GM12878 (cell line): ENCODE data around the gene TNFRSF8.

ENCODE experiments used
- CBX5 ChIP-seq: sonication (generic); IDR thresholded peaks from 2 replicates; pipeline ENCODE4 v1.6.1; 2016; ENCODE audit warnings: low read depth, moderate library complexity, mild to moderate bottlenecking, inconsistent platforms
- EZH2 ChIP-seq: IDR thresholded peaks from 2 replicates; pipeline ENCODE4 v1.6.1; 2012; ENCODE audit warnings: low read depth, mild to moderate bottlenecking, control low read depth, inconsistent platforms, low read length, borderline replicate concordance; ENCODE audit not compliant: control insufficient read depth
- IRF4 ChIP-seq: IDR thresholded peaks from 2 replicates; pipeline ENCODE4 v1.6.1; 2011; ENCODE audit warnings: low read depth, low read length
- NR2C2 ChIP-seq: IDR thresholded peaks from 2 replicates; pipeline ENCODE4 v1.6.1; 2011; ENCODE audit warnings: borderline replicate concordance, low read depth; ENCODE audit not compliant: control insufficient read depth, insufficient read length
- NRF1 ChIP-seq: conservative IDR thresholded peaks from 2 replicates; pipeline ENCODE4 v1.6.1; 2011; ENCODE audit warnings: mild to moderate bottlenecking, low read depth, low read length, improper control_type of control experiment
- POLR2A ChIP-seq: IDR thresholded peaks from 2 replicates; pipeline ENCODE4 v1.6.1; 2011; ENCODE audit warnings: low read depth, mild to moderate bottlenecking, low read length
- POLR2AphosphoS2 ChIP-seq: IDR thresholded peaks from 2 replicates; pipeline ENCODE4 v1.6.1; 2011; ENCODE audit warnings: low read depth, mild to moderate bottlenecking, low read length, improper control_type of control experiment, moderate library complexity
- POLR2AphosphoS5 ChIP-seq: IDR thresholded peaks from 2 replicates; pipeline ENCODE4 v1.6.1; 2011; ENCODE audit warnings: mild to moderate bottlenecking, low read length, inconsistent platforms
- SPI1 ChIP-seq: IDR thresholded peaks from 2 replicates; pipeline ENCODE4 v1.6.1; 2011; ENCODE audit warnings: low read depth, mild to moderate bottlenecking, low read length, moderate library complexity, borderline replicate concordance; ENCODE audit not compliant: insufficient read depth
- TAF1 ChIP-seq: IDR thresholded peaks from 2 replicates; pipeline ENCODE4 v1.6.1; 2011; ENCODE audit warnings: mild to moderate bottlenecking, low read depth, low read length, borderline replicate concordance
- TF ChIP-seq, protein P1 (sequence below), 3 experiments: IDR thresholded peaks in 2 of 3; conservative IDR thresholded peaks in 1 of 3; 2 replicates each; pipeline ENCODE4 v1.5.1; 2011; ENCODE audit warnings: low read depth in 3 of 3, low read length in 3 of 3, mild to moderate bottlenecking in 3 of 3, control low read depth in 2 of 3, moderate library complexity in 2 of 3, inconsistent platforms in 1 of 3, mixed read lengths in 1 of 3; ENCODE audit not compliant: control insufficient read depth in 2 of 3, insufficient read depth in 1 of 3; ENCODE audit errors: extremely low read depth in 1 of 3
- TF ChIP-seq, protein P2 (sequence below): IDR thresholded peaks from 2 replicates; pipeline ENCODE4 v1.6.1; 2011; ENCODE audit warnings: low read depth, mild to moderate bottlenecking, low read length, moderate library complexity, borderline replicate concordance; ENCODE audit errors: extremely low read depth
- TF ChIP-seq, protein P3 (sequence below): IDR thresholded peaks from 2 replicates; pipeline ENCODE4 v1.6.1; 2011; ENCODE audit warnings: mild to moderate bottlenecking, low read depth, low read length, moderate library complexity; ENCODE audit not compliant: insufficient replicate concordance

DNA sequence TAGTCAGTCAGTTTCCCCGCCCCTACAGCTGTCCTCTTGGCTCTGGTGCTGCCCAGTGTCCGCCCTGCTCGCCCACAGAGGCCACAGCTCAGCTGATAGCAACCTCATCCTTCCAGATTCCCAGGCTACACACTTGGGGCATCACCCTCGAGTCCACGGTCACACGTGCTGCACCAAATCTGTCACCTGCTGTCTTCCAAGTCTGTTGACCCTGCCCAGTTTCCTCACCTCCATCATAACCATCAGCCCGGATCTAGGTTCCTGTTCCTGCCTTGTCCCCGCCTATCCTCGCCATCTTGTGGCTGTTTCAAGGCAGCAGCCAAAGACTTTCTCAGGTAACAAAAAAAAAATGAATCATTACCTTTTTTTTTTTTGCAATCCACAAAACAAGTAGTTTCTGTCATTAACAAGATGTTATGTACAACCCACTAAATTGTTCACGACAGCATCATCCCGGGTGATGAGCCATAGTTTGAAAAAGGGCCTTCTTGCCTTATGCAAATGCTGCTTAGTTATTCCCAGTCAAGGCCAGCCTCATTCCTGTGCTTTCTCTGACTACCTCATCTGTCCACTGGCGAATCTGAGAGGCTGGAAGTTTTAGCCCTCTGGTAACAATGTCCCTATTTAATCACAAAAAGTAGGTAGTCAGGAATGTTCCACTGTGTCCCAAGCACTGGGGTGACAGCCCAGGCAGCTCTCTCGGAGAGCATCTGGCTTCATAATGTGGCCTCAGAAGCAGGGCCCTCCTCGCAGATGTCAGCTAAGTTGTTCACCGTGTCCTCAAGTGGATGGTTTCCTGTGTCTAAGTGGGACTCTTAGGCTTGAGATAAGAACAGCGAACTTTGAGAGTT lies 48.7 kb upstream of the TNFRSF8 start:
- TF ChIP-seq POLR2AphosphoS2 (no peak), POLR2A (no peak), NR2C2 (no peak), IRF4 (no peak), CBX5 (no peak), NRF1 (no peak), EZH2 (no peak), POLR2AphosphoS5 (no peak), TAF1 (no peak), SPI1 (no peak)
- TF ChIP-seq, protein P1, sequence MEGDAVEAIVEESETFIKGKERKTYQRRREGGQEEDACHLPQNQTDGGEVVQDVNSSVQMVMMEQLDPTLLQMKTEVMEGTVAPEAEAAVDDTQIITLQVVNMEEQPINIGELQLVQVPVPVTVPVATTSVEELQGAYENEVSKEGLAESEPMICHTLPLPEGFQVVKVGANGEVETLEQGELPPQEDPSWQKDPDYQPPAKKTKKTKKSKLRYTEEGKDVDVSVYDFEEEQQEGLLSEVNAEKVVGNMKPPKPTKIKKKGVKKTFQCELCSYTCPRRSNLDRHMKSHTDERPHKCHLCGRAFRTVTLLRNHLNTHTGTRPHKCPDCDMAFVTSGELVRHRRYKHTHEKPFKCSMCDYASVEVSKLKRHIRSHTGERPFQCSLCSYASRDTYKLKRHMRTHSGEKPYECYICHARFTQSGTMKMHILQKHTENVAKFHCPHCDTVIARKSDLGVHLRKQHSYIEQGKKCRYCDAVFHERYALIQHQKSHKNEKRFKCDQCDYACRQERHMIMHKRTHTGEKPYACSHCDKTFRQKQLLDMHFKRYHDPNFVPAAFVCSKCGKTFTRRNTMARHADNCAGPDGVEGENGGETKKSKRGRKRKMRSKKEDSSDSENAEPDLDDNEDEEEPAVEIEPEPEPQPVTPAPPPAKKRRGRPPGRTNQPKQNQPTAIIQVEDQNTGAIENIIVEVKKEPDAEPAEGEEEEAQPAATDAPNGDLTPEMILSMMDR (IDR thresholded peaks at IDR 0.05 in 2 of 3, conservative IDR thresholded peaks at IDR 0.05 in 1 of 3; ENCODE audit: control insufficient read depth in 2 of 3, extremely low read depth in 1 of 3, insufficient read depth in 1 of 3, low read depth in 3 of 3, low read length in 3 of 3): peak in 1 of 3 experiments; percentile 3; a peak in 1 of 6 replicates
- TF ChIP-seq, protein P2, sequence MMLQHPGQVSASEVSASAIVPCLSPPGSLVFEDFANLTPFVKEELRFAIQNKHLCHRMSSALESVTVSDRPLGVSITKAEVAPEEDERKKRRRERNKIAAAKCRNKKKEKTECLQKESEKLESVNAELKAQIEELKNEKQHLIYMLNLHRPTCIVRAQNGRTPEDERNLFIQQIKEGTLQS: no peak
- TF ChIP-seq, protein P3, sequence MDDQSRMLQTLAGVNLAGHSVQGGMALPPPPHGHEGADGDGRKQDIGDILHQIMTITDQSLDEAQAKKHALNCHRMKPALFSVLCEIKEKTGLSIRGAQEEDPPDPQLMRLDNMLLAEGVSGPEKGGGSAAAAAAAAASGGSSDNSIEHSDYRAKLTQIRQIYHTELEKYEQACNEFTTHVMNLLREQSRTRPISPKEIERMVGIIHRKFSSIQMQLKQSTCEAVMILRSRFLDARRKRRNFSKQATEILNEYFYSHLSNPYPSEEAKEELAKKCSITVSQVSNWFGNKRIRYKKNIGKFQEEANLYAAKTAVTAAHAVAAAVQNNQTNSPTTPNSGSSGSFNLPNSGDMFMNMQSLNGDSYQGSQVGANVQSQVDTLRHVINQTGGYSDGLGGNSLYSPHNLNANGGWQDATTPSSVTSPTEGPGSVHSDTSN: no peak
